Upper lobe of left lung (tissue), 6 donors: ENCODE measurements around the gene BNC1. TPM values are rescaled to one million over a fixed set of nuclear protein-coding genes. Genes with fewer than 3 reads are reported as not detected.

ENCODE experiments used
- ATAC-seq, 2 donors: fragments of 200-7000 bp; cut with Tn5 transposase; one replicate each; pipeline ENCODE4 v1.9.1; 2022; ENCODE audit warnings: mild to moderate bottlenecking in 2 of 2, moderate library complexity in 2 of 2; ENCODE audit not compliant: low FRiP score in 2 of 2
- DNase-seq, 2 donors: peaks; one replicate each; pipeline ENCODE4 v3.0.0-alpha.2; 2019 to 2020
- H3K27ac ChIP-seq, 4 donors: fragments of 200-600 bp; sonication (generic); one replicate each; pipeline ENCODE4 v1.5.1; 2016 to 2019
- H3K27me3 ChIP-seq, 4 donors: fragments of 200-600 bp; sonication (generic); one replicate each; pipeline ENCODE4 v1.5.1; 2017 to 2019
- H3K36me3 ChIP-seq, 4 donors: fragments of 200-600 bp; sonication (generic); one replicate each; pipeline ENCODE4 v1.5.1; 2016 to 2019
- H3K4me1 ChIP-seq, 4 donors: fragments of 200-600 bp; sonication (generic); one replicate each; pipeline ENCODE4 v1.5.1; 2018 to 2019
- H3K4me3 ChIP-seq, 4 donors: fragments of 200-600 bp; sonication (generic); one replicate each; pipeline ENCODE4 v1.5.1; 2017 to 2019; ENCODE audit warnings: mild to moderate bottlenecking in 2 of 4, moderate library complexity in 1 of 4
- H3K9me3 ChIP-seq, 4 donors: fragments of 200-600 bp; sonication (generic); one replicate each; pipeline ENCODE4 v1.5.1; 2018 to 2019
- CTCF ChIP-seq, 6 experiments: fragments of 450-650 bp in 4 of 6; fragments of 200-600 bp in 2 of 6; sonication (generic) in 2 of 6; IDR thresholded peaks; one replicate each; pipeline ENCODE4 v1.5.1; 2016 to 2019; ENCODE audit warnings: antibody characterized with exemption in 6 of 6
- EP300 ChIP-seq, 4 donors: sonication (generic); formaldehyde crosslinking; IDR thresholded peaks; one replicate each; pipeline ENCODE4 v1.5.1; 2017; ENCODE audit warnings: antibody characterized with exemption in 4 of 4, control low read depth in 2 of 4
- POLR2A ChIP-seq, 4 donors: fragments of 450-650 bp; IDR thresholded peaks; one replicate each; pipeline ENCODE4 v1.5.1; 2016 to 2017; ENCODE audit warnings: antibody characterized with exemption in 4 of 4, mild to moderate bottlenecking in 2 of 4
- POLR2AphosphoS5 ChIP-seq, 2 donors: sonication (generic); formaldehyde crosslinking; IDR thresholded peaks; one replicate each; pipeline ENCODE4 v1.5.1; 2017; ENCODE audit warnings: antibody characterized with exemption in 2 of 2
- WGBS, 2 donors: methylation state at CpG; one replicate each; pipeline ENCODE4 v1.1.5; 2017 to 2018; 5-methylcytosine and 5-hydroxymethylcytosine counted together
- total RNA-seq, 6 donors: library from RNA; depleted of rRNA in 4 of 6; stranded (reverse); fragments of >200 nt in 4 of 6; gene quantifications; one replicate each; pipeline versions ENCODE4 v1.1.0 to v1.2.1, GENCODE V29; 2016 to 2021
- donor health status: DM: no; HTN: no; CAD: no; lungs with moderate emphysema.
- donor health status: DM: no; HTN: yes; CAD: no; lungs with severe emphysema.

BNC1 gene
- total RNA-seq, 6 donors from 2014 or later = 0.07 to 0.31 (median 0.15) TPM; not detected in 3

- TF ChIP-seq CTCF (IDR thresholded peaks at IDR 0.05) (no peak), EP300 (IDR thresholded peaks at IDR 0.05) (no peak), POLR2AphosphoS5 (IDR thresholded peaks at IDR 0.05) (no peak), POLR2A (IDR thresholded peaks at IDR 0.05) (no peak)
- Histone ChIP-seq H3K27me3 (no peaks in the 10 kb centered on the region), H3K36me3 (no peaks in the 10 kb centered on the region), H3K9me3 (no peaks in the 10 kb centered on the region), H3K4me3 (no peak overlapping the region), H3K4me1 (no peaks in the 10 kb centered on the region), H3K27ac (no peak overlapping the region)
- ATAC-seq (no peak), DNase-seq (no peak)
- WGBS, 2 donors = 88 to 100% methylated on average over 1 of the region's 1 CpG
These were observed 65.4 kb downstream of the BNC1 start for GRCh38 chr15:83219026-83219425.

GRCh38 chr15:83215306-83215705, 69.2 kb downstream of the BNC1 start:
- no peak for ATAC-seq

GRCh38 chr15:83210619-83211018, 73.8 kb downstream of the BNC1 start:
- no peak for ATAC-seq
- WGBS, 2 donors = 33 to 46% methylated on average over 3 of the region's 3 CpGs
- H3K36me3 ChIP-seq = no peaks in the 10 kb centered on the region
- no peak for TF ChIP-seq CTCF (IDR thresholded peaks at IDR 0.05)
- no peak for TF ChIP-seq POLR2A (IDR thresholded peaks at IDR 0.05)
- TF ChIP-seq EP300 (IDR thresholded peaks at IDR 0.05) = no peak
- TF ChIP-seq POLR2AphosphoS5 (IDR thresholded peaks at IDR 0.05) = no peak
- H3K27ac ChIP-seq = no peak overlapping the region
- H3K9me3 ChIP-seq = no peaks in the 10 kb centered on the region
- no peak overlapping the region for H3K4me3 ChIP-seq
- DNase-seq = no peak
- peaks cover 5 to 16% (median 7%) of the 10 kb centered on the region in 4 donors for H3K4me1 ChIP-seq
- no peaks in the 10 kb centered on the region for H3K27me3 ChIP-seq

More at GRCh38 chr15:83215306-83215705, 69.2 kb downstream of the BNC1 start:
- 100% methylated on average over 2 of the region's 2 CpGs for WGBS, 2 donors
- Histone ChIP-seq H3K27ac (no peak overlapping the region), H3K4me1 (no peaks in the 10 kb centered on the region), H3K4me3 (no peak overlapping the region), H3K36me3 (no peaks in the 10 kb centered on the region), H3K9me3 (no peaks in the 10 kb centered on the region), H3K27me3 (no peaks in the 10 kb centered on the region)
- TF ChIP-seq POLR2A (IDR thresholded peaks at IDR 0.05) (no peak), CTCF (IDR thresholded peaks at IDR 0.05) (no peak), EP300 (IDR thresholded peaks at IDR 0.05) (no peak), POLR2AphosphoS5 (IDR thresholded peaks at IDR 0.05) (no peak)
- no peak for DNase-seq

GRCh38 chr15:83209333-83209732, 75.1 kb downstream of the BNC1 start:
- no peaks in the 10 kb centered on the region for H3K9me3 ChIP-seq
- no peak for DNase-seq
- 80 to 81% methylated on average over 5 of the region's 5 CpGs for WGBS, 2 donors
- TF ChIP-seq CTCF (IDR thresholded peaks at IDR 0.05) = no peak
- no peak for TF ChIP-seq POLR2AphosphoS5 (IDR thresholded peaks at IDR 0.05)
- TF ChIP-seq POLR2A (IDR thresholded peaks at IDR 0.05) = no peak
- TF ChIP-seq EP300 (IDR thresholded peaks at IDR 0.05) = no peak
- no peaks in the 10 kb centered on the region for H3K27me3 ChIP-seq
- no peak for ATAC-seq
- H3K4me3 ChIP-seq = no peak overlapping the region
- H3K36me3 ChIP-seq = no peaks in the 10 kb centered on the region
- H3K27ac ChIP-seq = no peak overlapping the region
- H3K4me1 ChIP-seq = peaks cover 8 to 19% (median 11%) of the 10 kb centered on the region in 4 donors

- TF ChIP-seq POLR2AphosphoS5 (IDR thresholded peaks at IDR 0.05) = no peak
- no peak for TF ChIP-seq CTCF (IDR thresholded peaks at IDR 0.05)
- TF ChIP-seq POLR2A (IDR thresholded peaks at IDR 0.05) = no peak
- TF ChIP-seq EP300 (IDR thresholded peaks at IDR 0.05) = no peak
These were observed 76.2 kb downstream of the BNC1 start for GRCh38 chr15:83208367-83208661.

More at GRCh38 chr15:83208367-83208661, 76.2 kb downstream of the BNC1 start:
- peak overlapping the region; percentile 84 to 95 (median 90) for H3K27ac ChIP-seq
- no peaks in the 10 kb centered on the region for H3K27me3 ChIP-seq
- H3K4me1 ChIP-seq = peaks cover 8 to 19% (median 11%) of the 10 kb centered on the region in 4 donors
- H3K4me3 ChIP-seq = peak overlapping the region; percentile 62 to 94 (median 76)
- WGBS, 2 donors = 10 to 11% methylated on average over 8 to 11 of the region's 11 CpGs
- no peaks in the 10 kb centered on the region for H3K36me3 ChIP-seq
- ATAC-seq (no peak), DNase-seq (no peak)
- H3K9me3 ChIP-seq = no peaks in the 10 kb centered on the region
